H1 (cell line): Measurements from ENCODE around the gene SLX9. TPM values are rescaled to one million over a fixed set of nuclear protein-coding genes. Genes with fewer than 3 reads are reported as not detected.

ENCODE experiments used
- CTCF ChIA-PET: fragments of 300-600 bp; sonication (Branson Sonifier 250); formaldehyde crosslinking; loops from one replicate; lab custom pipeline; 2021; ENCODE audit not compliant: partially characterized antibody; lab: Charles Lee
- POLR2A ChIA-PET: fragments of 300-600 bp; sonication (Branson Sonifier 250); formaldehyde crosslinking; loops from one replicate; lab custom pipeline; 2021; ENCODE audit warnings: inconsistent platforms; ENCODE audit not compliant: partially characterized antibody; lab: Charles Lee
- DNase-seq, 2 experiments: peaks; one replicate each; pipeline versions ENCODE4 v3.0.0 to v3.0.0-alpha.2; 2010 to 2022; ENCODE audit warnings: low spot score in 2 of 2, low read depth in 1 of 2, mixed read lengths in 1 of 2
- FAIRE-seq: peaks from 2 replicates; lab custom pipeline; 2011; peaks lifted over from hg19 to GRCh38; lab: Jason Lieb, UNC
- H2AFZ ChIP-seq: 2 replicates; pipeline ENCODE4 v1.8.1; 2012; ENCODE audit warnings: low read length, inconsistent platforms
- H2AK5ac ChIP-seq: 2 replicates; pipeline ENCODE4 v1.6.1; 2013; ENCODE audit warnings: low read depth, low read length
- H2BK120ac ChIP-seq: replicated peaks from 2 replicates; pipeline ENCODE3; 2013; ENCODE audit warnings: low read depth, low read length, inconsistent platforms
- H2BK12ac ChIP-seq: 2 replicates; pipeline ENCODE4 v1.6.1; 2013; ENCODE audit warnings: low read depth, low read length
- H2BK15ac ChIP-seq: 2 replicates; pipeline ENCODE4 v1.6.1; 2013; ENCODE audit warnings: low read length
- H2BK20ac ChIP-seq: 2 replicates; pipeline ENCODE4 v1.6.1; 2013; ENCODE audit warnings: low read length
- H2BK5ac ChIP-seq: 2 replicates; pipeline ENCODE4 v1.6.1; 2013; ENCODE audit warnings: low read depth, low read length
- H3K14ac ChIP-seq: 2 replicates; pipeline ENCODE4 v1.6.1; 2013; ENCODE audit warnings: inconsistent platforms; ENCODE audit not compliant: insufficient read length
- H3K18ac ChIP-seq: 2 replicates; pipeline ENCODE4 v1.6.1; 2013; ENCODE audit warnings: low read length; ENCODE audit errors: extremely low read depth
- H3K23ac ChIP-seq: 2 replicates; pipeline ENCODE4 v1.6.1; 2013; ENCODE audit warnings: inconsistent platforms; ENCODE audit not compliant: insufficient read length
- H3K23me2 ChIP-seq: 2 replicates; pipeline ENCODE4 v1.6.1; 2013; ENCODE audit warnings: low read depth, low read length
- H3K27ac ChIP-seq: 2 replicates; pipeline ENCODE4 v1.6.1; 2011; ENCODE audit warnings: low read depth, low read length, inconsistent platforms
- H3K27me3 ChIP-seq, 4 experiments: replicated peaks in 1 of 4; 1 replicate in 1 of 4; 2 replicates in 3 of 4; pipeline versions ENCODE4 v1.6.1 to v1.8.1; 2011 to 2013; ENCODE audit warnings: low read length in 3 of 4, mild to moderate bottlenecking in 3 of 4, inconsistent platforms in 2 of 4, mixed read lengths in 2 of 4, moderate library complexity in 1 of 4; ENCODE audit not compliant: control insufficient read depth in 3 of 4, insufficient read depth in 3 of 4; ENCODE audit errors: extremely low read depth in 1 of 4
- H3K36me3 ChIP-seq, 4 experiments: 2 replicates each; pipeline versions ENCODE4 v1.6.1 to v1.8.1; 2011 to 2013; ENCODE audit warnings: mild to moderate bottlenecking in 4 of 4, low read length in 3 of 4, moderate library complexity in 2 of 4, control low read depth in 1 of 4, inconsistent platforms in 1 of 4; ENCODE audit not compliant: insufficient read depth in 4 of 4, control insufficient read depth in 2 of 4
- H3K4ac ChIP-seq: replicated peaks from 2 replicates; pipeline ENCODE3; 2013; ENCODE audit warnings: low read length, low read depth, mixed read lengths, inconsistent platforms; ENCODE audit not compliant: insufficient read length
- H3K4me1 ChIP-seq, 4 experiments: replicated peaks in 1 of 4; 1 replicate in 1 of 4; 2 replicates in 3 of 4; pipeline versions ENCODE4 v1.6.1 to v1.8.1; 2011 to 2013; ENCODE audit warnings: low read length in 3 of 4, inconsistent platforms in 2 of 4, mixed read lengths in 1 of 4; ENCODE audit not compliant: insufficient read depth in 4 of 4, control insufficient read depth in 3 of 4
- H3K4me2 ChIP-seq, 2 experiments: 2 replicates each; pipeline versions ENCODE4 v1.6.1 to v1.8.1; 2011 to 2013; ENCODE audit warnings: low read depth in 2 of 2, low read length in 2 of 2, control low read depth in 1 of 2, inconsistent platforms in 1 of 2, mild to moderate bottlenecking in 1 of 2; ENCODE audit not compliant: insufficient read depth in 1 of 2
- H3K4me3 ChIP-seq, 4 experiments: fragments of 200-600, 300-600 bp in 1 of 4; sonication (generic), shearing (Covaris generic), sonication (Bioruptor Twin) in 1 of 4; 2 replicates each; pipeline versions ENCODE4 v1.5.1 to v1.8.1; 2011 to 2016; ENCODE audit warnings: low read length in 4 of 4, low read depth in 3 of 4, control low read depth in 2 of 4, inconsistent platforms in 2 of 4, mild to moderate bottlenecking in 2 of 4, mixed read lengths in 1 of 4, moderate library complexity in 1 of 4; ENCODE audit not compliant: insufficient read depth in 2 of 4; ENCODE audit errors: extremely low read depth in 1 of 4
- H3K56ac ChIP-seq: replicated peaks from 2 replicates; pipeline ENCODE3; 2013; ENCODE audit warnings: low read depth, mild to moderate bottlenecking, mixed read lengths, low read length, inconsistent platforms; ENCODE audit not compliant: insufficient read length
- H3K79me1 ChIP-seq: 2 replicates; pipeline ENCODE4 v1.6.1; 2013; ENCODE audit warnings: low read depth, low read length, control low read depth
- H3K79me2 ChIP-seq, 2 experiments: 2 replicates each; pipeline versions ENCODE4 v1.6.1 to v1.8.1; 2012 to 2013; ENCODE audit warnings: low read length in 2 of 2, mild to moderate bottlenecking in 2 of 2, inconsistent platforms in 1 of 2; ENCODE audit not compliant: insufficient read depth in 2 of 2, control insufficient read depth in 1 of 2
- H3K9ac ChIP-seq, 4 experiments: replicated peaks in 1 of 4; 1 replicate in 1 of 4; 2 replicates in 3 of 4; pipeline versions ENCODE4 v1.6.1 to v1.8.1; 2011 to 2013; ENCODE audit warnings: low read depth in 3 of 4, low read length in 3 of 4, control low read depth in 2 of 4, mild to moderate bottlenecking in 2 of 4, moderate library complexity in 2 of 4, inconsistent platforms in 1 of 4; ENCODE audit errors: extremely low read depth in 1 of 4
- H3K9me3 ChIP-seq, 2 experiments: 2 replicates each; pipeline versions ENCODE4 v1.6.1 to v1.8.1; 2012 to 2013; ENCODE audit warnings: mild to moderate bottlenecking in 2 of 2, moderate library complexity in 2 of 2, control low read depth in 1 of 2, inconsistent platforms in 1 of 2, low read depth in 1 of 2, low read length in 1 of 2, mixed read lengths in 1 of 2; ENCODE audit not compliant: insufficient read depth in 2 of 2
- H4K20me1 ChIP-seq, 2 experiments: replicated peaks in 1 of 2; 2 replicates each; pipeline versions ENCODE3 to v1.8.1; 2011 to 2013; ENCODE audit warnings: inconsistent platforms in 2 of 2, low read length in 2 of 2, mild to moderate bottlenecking in 1 of 2; ENCODE audit not compliant: insufficient read depth in 2 of 2, control insufficient read depth in 1 of 2
- H4K5ac ChIP-seq: 2 replicates; pipeline ENCODE4 v1.6.1; 2013; ENCODE audit warnings: low read length, low read depth, mixed read lengths, inconsistent platforms; ENCODE audit not compliant: insufficient read length
- H4K8ac ChIP-seq: 2 replicates; pipeline ENCODE4 v1.8.0; 2013; ENCODE audit warnings: mild to moderate bottlenecking, moderate library complexity, low read length, inconsistent platforms; ENCODE audit not compliant: insufficient read depth; ENCODE audit errors: extremely low read depth
- H4K91ac ChIP-seq: replicated peaks from 2 replicates; pipeline ENCODE3; 2013; ENCODE audit warnings: low read length, mixed read lengths, inconsistent platforms; ENCODE audit not compliant: insufficient read length
- ASH2L ChIP-seq: fragments of 200-600, 300-600 bp; sonication (generic); IDR thresholded peaks from one replicate; pipeline ENCODE4 v1.7.1; 2017; ENCODE audit warnings: low read length
- CHD2 ChIP-seq: IDR thresholded peaks from 2 replicates; pipeline ENCODE4 v1.6.1; 2012; ENCODE audit warnings: low read length, improper control_type of control experiment
- KDM1A ChIP-seq: fragments of 200-600, 300-600 bp; sonication (generic); IDR thresholded peaks from 2 replicates; pipeline ENCODE4 v1.7.1; 2016; ENCODE audit warnings: mild to moderate bottlenecking, low read length, borderline replicate concordance
- KDM5A ChIP-seq: fragments of 200-600 bp; IDR thresholded peaks from 2 replicates; pipeline ENCODE4 v1.7.1; 2012; ENCODE audit warnings: mild to moderate bottlenecking, low read length, inconsistent platforms, mixed read lengths
- POLR2A ChIP-seq, 2 experiments: IDR thresholded peaks; 1 replicate in 1 of 2; 2 replicates in 1 of 2; pipeline ENCODE4 v1.6.1; 2011; ENCODE audit warnings: low read depth in 2 of 2, low read length in 2 of 2, mild to moderate bottlenecking in 2 of 2; ENCODE audit errors: control extremely low read depth in 1 of 2
- TAF1 ChIP-seq: IDR thresholded peaks from 2 replicates; pipeline ENCODE4 v1.6.1; 2011; ENCODE audit warnings: mild to moderate bottlenecking, low read depth, low read length
- WGBS, 2 experiments: shearing (Covaris generic) in 1 of 2; methylation state at CpG; one replicate each; pipeline versions ENCODE4 v1.1.6 to v1.1.7; 2013 to 2015; ENCODE audit warnings: low lambda C conversion rate in 2 of 2, mixed read lengths in 2 of 2, inconsistent platforms in 1 of 2, low coverage in 1 of 2, missing lambda C conversion rate in 1 of 2; ENCODE audit not compliant: insufficient replicate concordance in 2 of 2, insufficient coverage in 1 of 2, insufficient read length in 1 of 2; ENCODE audit errors: extremely low coverage in 1 of 2, missing lambda C conversion rate in 1 of 2; 5-methylcytosine and 5-hydroxymethylcytosine counted together
- polyA plus RNA-seq, 7 experiments: library from polyadenylated mRNA; depleted of rRNA in 3 of 7; stranded (reverse) in 5 of 7; unstranded in 2 of 7; fragments of >200 nt in 5 of 7; fragments of 200-250 nt in 2 of 7; gene quantifications; 1 replicate in 5 of 7; 2 replicates in 1 of 7; 4 replicates in 1 of 7; pipeline versions ENCODE4 v1.2.1 to v1.2.3, GENCODE V29; 2011 to 2013; ENCODE audit warnings: missing spikeins in 2 of 7, mixed read lengths in 2 of 7
- total RNA-seq: library from RNA; stranded (reverse); fragmentation: NEBNext Ultra II Directional; extraction: Animal tissue kit (Norgen Biotek cat#: 25700); gene quantifications from 2 replicates; pipeline ENCODE4 v1.2.1, GENCODE V29; 2021

The SLX9 gene
- total and polyA plus RNA-seq, 2 of the 8 experiments (the other 6 are each of a cell fraction or from before 2014, with no cell fraction given) = 17.7 to 57.3 TPM

DNA sequence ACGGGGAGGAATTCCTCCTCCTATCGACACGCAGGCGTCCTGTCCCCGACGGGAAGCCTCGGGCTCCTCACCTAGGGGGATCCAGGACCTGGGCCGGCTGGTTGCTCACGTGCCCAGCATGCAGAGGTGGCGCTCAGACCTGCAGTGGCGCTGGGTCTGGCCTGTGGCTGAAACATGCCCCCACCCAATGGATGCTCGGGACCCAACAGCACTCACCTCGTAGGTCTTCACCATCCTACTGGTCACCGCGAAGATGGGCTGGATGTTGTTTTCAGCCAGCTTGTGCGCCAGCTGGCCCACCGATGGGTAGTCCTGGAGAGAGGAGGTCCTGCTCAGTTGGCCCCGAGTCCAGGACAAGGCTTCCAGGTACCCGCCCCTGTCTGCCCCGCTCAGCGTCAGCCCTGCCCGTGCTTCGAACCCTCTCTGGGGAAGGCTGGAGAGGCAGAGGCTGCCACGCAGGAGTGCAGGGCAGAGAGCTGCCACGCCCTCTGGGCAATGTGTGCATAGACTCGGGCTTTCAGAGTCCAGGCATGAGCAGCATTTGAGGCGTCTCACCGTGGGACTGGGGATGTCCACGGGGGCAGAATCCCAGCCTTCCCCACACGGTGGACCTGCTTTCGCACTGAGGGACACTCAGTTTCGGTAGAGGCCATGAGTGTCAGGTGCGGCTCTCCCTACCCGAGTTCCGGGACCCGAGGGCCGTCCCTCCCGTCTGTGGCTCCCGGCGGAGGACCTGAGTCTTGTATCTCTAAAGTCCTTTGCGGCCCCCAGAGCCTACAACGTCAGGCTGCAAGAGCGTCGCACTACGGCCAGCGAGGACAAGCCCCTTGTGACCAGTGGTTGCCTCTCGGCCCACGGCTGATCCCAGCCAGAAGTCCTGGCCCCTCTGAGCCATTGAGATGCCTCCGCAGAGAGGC, 40.7 kb upstream of the SLX9 start:
- no peak for DNase-seq
- Histone ChIP-seq H4K8ac (peak overlapping the region; percentile 14; the same call in 1 of the 2 replicates), H4K5ac (no peak overlapping the region), H4K20me1 (peaks cover 0 to 8% of the 10 kb centered on the region in 2 experiments), H2BK120ac (no peak overlapping the region), H3K27ac (no peak overlapping the region), H3K79me2 (no peaks in the 10 kb centered on the region), H2BK5ac (no peak overlapping the region; the same call in 1 of the 2 replicates), H2BK15ac (no peak overlapping the region), H3K9me3 (no peaks in the 10 kb centered on the region; a peak in 1 of 4 replicates), H3K9ac (no peak overlapping the region)
- TF ChIP-seq KDM5A (no peak), TAF1 (no peak), ASH2L (no peak), POLR2A (IDR thresholded peaks at IDR 0.05; ENCODE audit: control extremely low read depth in 1 of 2, low read depth in 2 of 2, low read length in 2 of 2) (no peak), KDM1A (no peak), CHD2 (no peak)
- TF ChIP-seq, all 59 proteins: peak for 0
- Histone ChIP-seq H4K91ac (no peak overlapping the region), H3K4me2 (no peak overlapping the region), H3K56ac (no peak overlapping the region), H3K79me1 (no peaks in the 10 kb centered on the region), H3K4ac (no peak overlapping the region), H3K14ac (no peak overlapping the region), H2AK5ac (no peak overlapping the region), H3K18ac (no peak overlapping the region), H2AFZ (no peak overlapping the region), H3K4me1 (peaks cover 0 to 4% (median 2%) of the 10 kb centered on the region in 4 experiments; a peak in 2 of 7 replicates), H2BK20ac (no peak overlapping the region), H3K4me3 (no peak overlapping the region), H3K36me3 (no peaks in the 10 kb centered on the region; a peak in 1 of 8 replicates), H3K23me2 (peaks cover under 1% of the 10 kb centered on the region; the same call in 1 of the 2 replicates), H2BK12ac (peak overlapping the region; percentile 17; the same call in 1 of the 2 replicates), H3K27me3 (no peaks in the 10 kb centered on the region), H3K23ac (no peak overlapping the region)
- FAIRE-seq = no peak
- 85% methylated on average over 43 of the region's 49 CpGs; no CpG with 5 or more reads in 1 of the 2 experiments for WGBS, 2 experiments
- POLR2A ChIA-PET = interaction anchor here (1.3 to 1.4 kb wide), 3 partner anchors 25 to 49 kb away, joined by 3 to 4 read pairs (median 4); partner anchors contain the start of gene PTTG1IP
- CTCF ChIA-PET = interaction anchor here (1.3 to 2.6 kb wide), 5 partner anchors 8 to 51 kb away, joined by 4 to 10 read pairs (median 5); no protein-coding TSS in a partner anchor
